Measurements from ENCODE around the gene ANKRD55. TPM values are rescaled to one million over a fixed set of nuclear protein-coding genes. Genes with fewer than 3 reads are reported as not detected.
"Not testable (repeated sequence)": the region's sequence is repeated elsewhere in the genome, so short reads cannot be mapped to it uniquely, and the experiment has no call there.

Gene ANKRD55
- total RNA-seq, 1 donor from 2014 or later, result not detected

GRCh38 chr5:56264417-56265025, 31.4 kb upstream of the ANKRD55 start:
- Mint-ChIP-seq H3K27ac (ENCODE audit: unreplicated experiment) (no peak overlapping the region), H3K4me3 (ENCODE audit: unreplicated experiment) (no peak overlapping the region), H3K36me3 (ENCODE audit: low read depth, unreplicated experiment) (no peaks in the 10 kb centered on the region), H3K9me3 (ENCODE audit: unreplicated experiment) (no peaks in the 10 kb centered on the region), H3K4me1 (ENCODE audit: low read depth, unreplicated experiment) (no peaks in the 10 kb centered on the region), H3K27me3 (ENCODE audit: low read depth, unreplicated experiment) (no peaks in the 10 kb centered on the region)
- Histone ChIP-seq H3K9ac (ENCODE audit: low read length) (no peak overlapping the region), H3K4me1 (ENCODE audit: insufficient read depth, low read length) (peaks cover 3% of the 10 kb centered on the region), H3K4me3 (ENCODE audit: insufficient read depth, low read depth, low read length) (no peak overlapping the region), H3K36me3 (ENCODE audit: insufficient read depth, low read length) (no peaks in the 10 kb centered on the region), H3K27me3 (ENCODE audit: insufficient read depth, low read length) (no peaks in the 10 kb centered on the region), H4K20me1 (ENCODE audit: insufficient read depth, low read length) (no peaks in the 10 kb centered on the region), H3K27ac (ENCODE audit: low read depth, low read length) (no peak overlapping the region), H3K9me3 (ENCODE audit: insufficient read depth, low read depth, low read length) (no peaks in the 10 kb centered on the region), H3K4me2 (ENCODE audit: low read length) (no peak overlapping the region), H3K79me2 (ENCODE audit: insufficient read depth, low read length) (no peaks in the 10 kb centered on the region), H2AFZ (ENCODE audit: low read depth, low read length) (no peak overlapping the region)
- no peak for FAIRE-seq
- TF ChIP-seq EZH2 (IDR thresholded peaks at IDR 0.05; ENCODE audit: insufficient read depth, low read length) (no peak), CTCF (IDR thresholded peaks at IDR 0.05; ENCODE audit: insufficient read depth, low read depth, low read length) (peak; percentile 48)
- DNase-seq (ENCODE audit: low read depth), result no peak

GRCh38 chr5:56262279-56262678, 29.1 kb upstream of the ANKRD55 start:
- Mint-ChIP-seq H3K4me3 (ENCODE audit: unreplicated experiment) (no peak overlapping the region), H3K36me3 (ENCODE audit: low read depth, unreplicated experiment) (no peaks in the 10 kb centered on the region), H3K27ac (ENCODE audit: unreplicated experiment) (no peak overlapping the region), H3K4me1 (ENCODE audit: low read depth, unreplicated experiment) (peaks cover 1% of the 10 kb centered on the region), H3K9me3 (ENCODE audit: unreplicated experiment) (no peaks in the 10 kb centered on the region), H3K27me3 (ENCODE audit: low read depth, unreplicated experiment) (no peaks in the 10 kb centered on the region)
- Histone ChIP-seq H3K4me3 (ENCODE audit: insufficient read depth, low read depth, low read length) (no peak overlapping the region), H3K36me3 (ENCODE audit: insufficient read depth, low read length) (no peaks in the 10 kb centered on the region), H3K79me2 (ENCODE audit: insufficient read depth, low read length) (no peaks in the 10 kb centered on the region), H2AFZ (ENCODE audit: low read depth, low read length) (no peak overlapping the region), H3K4me1 (ENCODE audit: insufficient read depth, low read length) (peaks cover 11% of the 10 kb centered on the region), H4K20me1 (ENCODE audit: insufficient read depth, low read length) (no peaks in the 10 kb centered on the region), H3K9ac (ENCODE audit: low read length) (no peak overlapping the region), H3K27ac (ENCODE audit: low read depth, low read length) (no peak overlapping the region), H3K4me2 (ENCODE audit: low read length) (no peak overlapping the region), H3K27me3 (ENCODE audit: insufficient read depth, low read length) (no peaks in the 10 kb centered on the region), H3K9me3 (ENCODE audit: insufficient read depth, low read depth, low read length) (no peaks in the 10 kb centered on the region)
- FAIRE-seq, result no peak
- DNase-seq (ENCODE audit: low read depth), result no peak
- no peak for TF ChIP-seq CTCF (IDR thresholded peaks at IDR 0.05; ENCODE audit: insufficient read depth, low read depth, low read length)
- TF ChIP-seq EZH2 (IDR thresholded peaks at IDR 0.05; ENCODE audit: insufficient read depth, low read length), result no peak

GRCh38 chr5:56259002-56259511, 25.9 kb upstream of the ANKRD55 start:
- H3K27ac ChIP-seq (ENCODE audit: low read depth, low read length), result peak overlapping the region; percentile 56
- no peak for TF ChIP-seq CTCF (IDR thresholded peaks at IDR 0.05; ENCODE audit: insufficient read depth, low read depth, low read length)
- TF ChIP-seq EZH2 (IDR thresholded peaks at IDR 0.05; ENCODE audit: insufficient read depth, low read length), result no peak
- no peak overlapping the region for H2AFZ ChIP-seq (ENCODE audit: low read depth, low read length)
- no peaks in the 10 kb centered on the region for H3K36me3 ChIP-seq (ENCODE audit: insufficient read depth, low read length)
- no peaks in the 10 kb centered on the region for H3K9me3 ChIP-seq (ENCODE audit: insufficient read depth, low read depth, low read length)
- H3K4me3 ChIP-seq (ENCODE audit: insufficient read depth, low read depth, low read length), result no peak overlapping the region
- H3K79me2 ChIP-seq (ENCODE audit: insufficient read depth, low read length), result no peaks in the 10 kb centered on the region
- FAIRE-seq (peak; percentile 100), DNase-seq (ENCODE audit: low read depth) (peak; percentile 96)
- peak overlapping the region; percentile 62 for H3K4me2 ChIP-seq (ENCODE audit: low read length)
- Mint-ChIP-seq H3K27ac (ENCODE audit: unreplicated experiment) (no peak overlapping the region), H3K27me3 (ENCODE audit: low read depth, unreplicated experiment) (no peaks in the 10 kb centered on the region), H3K9me3 (ENCODE audit: unreplicated experiment) (no peaks in the 10 kb centered on the region), H3K4me3 (ENCODE audit: unreplicated experiment) (peak overlapping the region; percentile 10), H3K36me3 (ENCODE audit: low read depth, unreplicated experiment) (no peaks in the 10 kb centered on the region), H3K4me1 (ENCODE audit: low read depth, unreplicated experiment) (peaks cover 1% of the 10 kb centered on the region)
- no peaks in the 10 kb centered on the region for H4K20me1 ChIP-seq (ENCODE audit: insufficient read depth, low read length)
- no peaks in the 10 kb centered on the region for H3K27me3 ChIP-seq (ENCODE audit: insufficient read depth, low read length)
- peak overlapping the region; percentile 16 for H3K9ac ChIP-seq (ENCODE audit: low read length)
- peaks cover 11% of the 10 kb centered on the region for H3K4me1 ChIP-seq (ENCODE audit: insufficient read depth, low read length)

GRCh38 chr5:56257763-56258529, 24.8 kb upstream of the ANKRD55 start:
- H2AFZ ChIP-seq (ENCODE audit: low read depth, low read length); H3K27me3 Mint-ChIP-seq (ENCODE audit: low read depth, unreplicated experiment); H3K9me3 Mint-ChIP-seq (ENCODE audit: unreplicated experiment); H3K9ac ChIP-seq (ENCODE audit: low read length); H3K9me3 ChIP-seq (ENCODE audit: insufficient read depth, low read depth, low read length); H3K27me3 ChIP-seq (ENCODE audit: insufficient read depth, low read length); H3K36me3 Mint-ChIP-seq (ENCODE audit: low read depth, unreplicated experiment); H3K4me1 Mint-ChIP-seq (ENCODE audit: low read depth, unreplicated experiment); FAIRE-seq; H3K4me3 ChIP-seq (ENCODE audit: insufficient read depth, low read depth, low read length); H3K36me3 ChIP-seq (ENCODE audit: insufficient read depth, low read length); H3K4me2 ChIP-seq (ENCODE audit: low read length); H3K79me2 ChIP-seq (ENCODE audit: insufficient read depth, low read length); DNase-seq (ENCODE audit: low read depth); H3K27ac ChIP-seq (ENCODE audit: low read depth, low read length); H4K20me1 ChIP-seq (ENCODE audit: insufficient read depth, low read length); H3K27ac Mint-ChIP-seq (ENCODE audit: unreplicated experiment); H3K4me3 Mint-ChIP-seq (ENCODE audit: unreplicated experiment): not testable (repeated sequence)
- H3K4me1 ChIP-seq (ENCODE audit: insufficient read depth, low read length), result peaks cover 11% of the 10 kb centered on the region
